IPS-NIHi11 (cell line): ENCODE results near the gene FBLN1.
A peak's percentile ranks its signal among the peaks of the same experiment; 100 is the strongest.
"Not testable (repeated sequence)": the region's sequence is repeated elsewhere in the genome, so short reads cannot be mapped to it uniquely, and the experiment has no call there.

ENCODE experiments used
- DNase-seq: peaks from one replicate; pipeline ENCODE4 v3.0.0; 2012; ENCODE audit warnings: mixed read lengths, low spot score

FBLN1 gene

DNA sequence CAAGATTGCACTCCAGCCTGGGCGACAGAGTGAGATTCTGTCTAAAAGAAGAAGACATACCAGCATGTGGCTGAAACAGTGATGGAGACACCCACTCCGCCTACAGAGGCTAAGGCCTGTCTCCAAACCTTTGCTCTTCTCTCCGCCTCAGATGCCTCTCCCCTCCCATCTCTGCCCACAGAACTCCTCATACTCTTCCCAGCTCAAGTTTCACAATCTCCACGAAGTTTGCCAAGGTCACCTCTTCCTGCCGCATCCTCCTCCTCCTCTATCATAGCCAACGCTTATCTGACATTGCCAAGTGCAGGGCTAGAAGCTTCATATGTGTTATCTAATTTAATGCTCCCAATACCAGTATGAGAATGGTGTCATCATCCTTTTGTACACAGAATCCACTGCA is 25.9 kb upstream of the FBLN1 start:
- DNase-seq, result no peak

DNA sequence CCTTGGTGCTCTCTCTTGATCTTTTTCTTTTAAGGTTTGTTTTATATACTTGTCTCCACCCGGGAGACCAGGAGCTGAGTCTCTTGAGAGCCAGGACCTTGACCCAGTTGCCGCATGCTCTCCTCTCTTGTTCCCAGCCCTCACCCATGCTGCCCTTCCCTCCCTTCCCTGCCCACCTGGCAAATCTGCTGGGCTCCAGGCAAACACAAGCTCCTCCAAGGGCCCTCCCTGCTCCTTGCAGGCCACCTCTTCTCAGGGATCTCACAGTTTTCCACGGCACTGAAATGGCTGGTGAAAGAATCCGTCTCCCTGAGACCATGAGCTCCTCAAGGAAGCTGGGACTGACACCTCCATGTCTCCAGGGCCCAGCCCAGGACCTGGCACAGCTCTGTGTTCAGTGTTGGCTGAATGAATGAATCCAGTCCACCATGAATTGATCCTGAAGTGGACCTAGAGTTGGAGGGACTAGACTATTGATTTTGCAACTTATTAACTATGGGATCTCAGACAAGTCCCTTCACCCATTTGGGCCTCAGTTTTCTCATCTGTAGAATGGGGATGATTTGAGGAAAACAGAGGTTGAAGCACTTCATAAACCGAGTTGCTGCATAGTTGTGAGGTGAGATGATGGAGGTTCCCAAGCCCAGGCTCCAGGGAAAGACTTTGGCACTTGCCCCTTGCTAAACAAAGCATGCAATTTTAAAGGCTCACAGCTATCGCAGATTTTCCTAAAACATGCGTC is 25.1 kb upstream of the FBLN1 start:
- no peak for DNase-seq

DNA sequence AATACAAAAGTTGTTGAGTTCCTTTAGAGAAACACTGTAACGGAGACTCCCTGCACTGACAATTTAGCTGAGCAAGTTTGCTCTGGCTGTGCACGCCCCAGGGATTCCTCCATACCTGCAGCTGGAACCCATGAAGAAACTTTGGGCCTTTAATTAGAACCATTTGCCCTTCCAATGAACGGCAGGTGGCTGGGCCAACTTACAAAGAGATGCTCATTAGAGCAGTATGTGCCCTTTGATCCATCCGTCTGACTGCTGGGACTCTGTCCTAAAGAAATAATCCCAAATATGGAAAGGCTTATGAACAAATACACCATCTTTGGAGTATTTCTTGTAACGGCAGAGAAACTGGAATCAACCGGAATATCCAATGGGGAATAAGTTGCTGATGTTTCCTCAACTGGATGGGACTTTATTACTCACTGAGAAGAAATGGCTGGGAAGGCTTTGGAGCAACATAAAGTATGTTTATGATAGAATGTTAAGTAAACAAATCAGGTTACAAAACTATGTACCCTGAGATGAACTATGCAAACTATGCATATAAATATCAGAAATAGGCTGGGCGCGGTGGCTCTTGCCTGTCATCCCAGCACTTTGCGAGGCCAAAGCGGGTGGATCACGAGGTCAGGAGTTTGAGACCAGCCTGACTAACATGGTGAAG is 24.4 kb upstream of the FBLN1 start:
- DNase-seq, result no peak

DNA sequence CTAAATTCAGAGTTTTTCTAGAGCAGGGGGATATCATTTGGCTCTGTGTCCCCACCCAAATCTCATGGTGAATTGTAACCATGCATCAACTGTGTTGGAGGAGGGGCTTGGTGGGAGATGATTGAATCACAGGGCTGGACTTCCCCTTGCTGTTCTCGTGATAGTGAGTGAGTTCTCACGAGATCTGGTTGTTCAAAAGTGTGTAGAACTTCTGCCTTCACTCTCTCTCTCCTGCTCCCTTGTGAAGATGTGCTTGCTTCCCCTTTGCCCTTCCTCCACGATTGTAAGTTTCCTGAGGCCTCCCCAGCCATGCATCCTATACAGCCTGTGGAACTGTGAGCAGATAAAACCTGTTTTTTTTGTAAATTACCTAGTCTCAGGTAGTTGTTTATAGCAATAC is 22.0 kb upstream of the FBLN1 start:
- no peak for DNase-seq

DNA sequence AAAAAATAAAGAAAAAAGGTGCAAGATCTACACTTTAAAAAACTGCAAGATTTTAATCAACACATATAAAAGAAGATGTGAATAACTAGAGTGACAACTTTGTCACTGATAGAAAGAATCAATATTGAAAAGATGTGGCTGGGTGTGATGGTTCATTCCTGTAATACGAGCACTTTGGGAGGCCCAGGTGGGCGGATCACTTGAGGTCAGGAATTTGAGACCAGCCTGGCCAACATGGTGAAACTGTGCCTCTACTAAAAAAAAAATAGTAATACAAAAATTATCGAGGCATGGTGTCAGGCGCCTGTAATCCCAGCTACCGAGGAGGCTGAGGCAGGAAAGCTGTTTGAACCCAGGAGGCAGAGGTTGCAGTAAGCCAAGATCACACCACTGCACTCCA is 21.0 kb upstream of the FBLN1 start:
- DNase-seq, result no peak

DNA sequence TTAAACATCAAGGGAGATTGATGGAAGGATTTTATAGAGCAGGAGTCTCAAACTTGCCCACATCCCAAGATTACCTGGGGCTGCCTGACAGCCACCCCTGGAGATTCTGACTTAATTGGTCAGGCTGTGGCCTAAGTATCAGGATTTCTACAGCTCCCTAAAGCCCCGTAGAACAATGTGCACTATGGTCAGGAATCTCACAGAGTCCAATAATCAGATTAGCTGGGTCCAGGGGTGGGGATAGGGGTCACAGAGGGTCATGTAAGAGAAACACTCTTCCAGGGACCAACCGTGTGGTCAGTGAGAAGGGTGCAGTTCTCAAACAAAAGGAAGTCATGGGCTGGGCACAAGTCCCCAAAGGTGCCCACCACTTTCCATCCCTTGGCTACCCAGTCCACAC is 20.5 kb upstream of the FBLN1 start:
- no peak for DNase-seq

DNA sequence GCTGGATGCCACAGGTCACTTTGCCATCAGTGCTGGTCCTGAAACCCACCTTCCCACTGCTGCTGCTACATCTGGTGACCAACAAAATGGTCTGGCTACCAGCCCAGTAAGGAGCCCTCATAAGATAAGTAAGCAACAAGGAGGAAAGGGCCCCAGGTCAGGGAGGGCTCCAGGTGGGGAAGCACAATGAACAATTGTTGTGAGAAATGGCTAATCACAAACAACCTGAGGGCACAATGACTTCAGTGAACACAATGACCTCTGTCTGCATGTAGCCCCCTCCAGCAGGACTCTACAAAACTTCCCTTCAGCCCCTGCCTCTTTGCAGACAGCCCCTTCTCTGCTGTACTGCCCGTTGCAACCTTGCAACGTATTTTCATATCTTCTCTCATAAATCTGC is 19.4 kb upstream of the FBLN1 start:
- DNase-seq, result no peak

DNA sequence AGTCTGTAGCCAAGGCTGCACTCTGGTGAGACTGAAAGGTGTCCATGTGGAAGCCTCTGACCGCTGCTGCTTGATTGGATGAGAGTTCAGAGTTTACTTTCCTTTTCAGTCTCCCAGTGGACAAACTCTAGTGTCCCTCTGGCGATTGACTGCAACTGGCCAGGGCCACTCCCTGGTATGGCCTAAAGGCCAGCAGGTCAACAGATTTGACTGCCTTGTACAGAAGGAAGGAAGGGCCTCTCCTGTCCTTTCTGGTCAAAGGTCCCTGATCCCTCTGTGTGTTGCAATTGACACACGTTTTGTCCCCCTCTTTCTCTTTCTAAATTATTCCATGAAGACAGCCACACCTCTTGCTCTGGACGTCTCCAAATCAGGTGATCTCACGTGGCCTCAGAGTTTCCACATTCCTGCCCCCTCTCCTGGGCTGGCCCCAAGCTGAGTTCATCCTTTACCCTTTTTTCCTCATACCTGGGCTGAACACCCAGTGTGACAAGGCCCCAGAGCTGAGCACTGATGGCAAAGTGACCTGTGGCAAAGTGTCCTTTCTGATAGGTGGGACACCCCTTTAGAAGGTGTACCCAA is 18.7 kb upstream of the FBLN1 start:
- DNase-seq, result no peak

DNA sequence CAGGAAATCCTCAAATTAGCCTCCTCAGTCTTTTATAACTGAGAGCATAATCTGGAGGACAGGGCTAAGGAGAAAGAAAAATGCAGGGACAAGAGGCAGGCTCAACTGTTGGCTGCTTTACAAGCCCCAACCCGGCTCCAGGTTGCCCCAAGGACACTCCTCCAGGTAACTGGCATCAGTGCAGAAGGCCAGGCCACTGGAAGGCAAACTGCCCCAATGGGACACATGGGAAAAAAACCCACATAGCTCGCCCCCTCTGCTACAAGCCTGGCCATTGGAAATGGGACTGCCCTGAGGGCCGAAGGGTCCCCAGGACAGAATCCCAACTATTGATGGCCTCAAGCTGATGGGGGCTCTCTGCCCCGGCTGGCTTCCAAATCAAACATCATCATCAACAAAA is 17.9 kb upstream of the FBLN1 start:
- DNase-seq, result no peak

DNA sequence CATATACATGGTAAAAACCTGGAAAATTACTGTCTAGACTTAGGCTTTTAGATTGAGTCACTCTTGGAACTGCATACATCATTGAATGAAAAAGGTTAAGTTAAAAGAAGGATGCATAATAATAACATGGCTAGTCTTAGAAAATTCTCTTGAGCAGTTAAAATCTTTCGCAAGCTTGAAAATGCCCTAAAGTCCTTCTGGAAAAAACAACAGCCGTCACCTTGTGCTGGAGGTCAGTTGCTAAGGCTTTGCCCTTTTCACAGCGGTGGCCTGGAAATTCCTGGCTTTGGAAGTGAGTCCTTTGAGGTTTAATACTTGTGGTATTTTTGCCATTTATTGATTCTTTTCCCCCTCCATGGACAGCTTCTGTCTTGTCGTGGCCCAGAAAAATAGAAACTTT is 17.4 kb upstream of the FBLN1 start:
- no peak for DNase-seq

DNA sequence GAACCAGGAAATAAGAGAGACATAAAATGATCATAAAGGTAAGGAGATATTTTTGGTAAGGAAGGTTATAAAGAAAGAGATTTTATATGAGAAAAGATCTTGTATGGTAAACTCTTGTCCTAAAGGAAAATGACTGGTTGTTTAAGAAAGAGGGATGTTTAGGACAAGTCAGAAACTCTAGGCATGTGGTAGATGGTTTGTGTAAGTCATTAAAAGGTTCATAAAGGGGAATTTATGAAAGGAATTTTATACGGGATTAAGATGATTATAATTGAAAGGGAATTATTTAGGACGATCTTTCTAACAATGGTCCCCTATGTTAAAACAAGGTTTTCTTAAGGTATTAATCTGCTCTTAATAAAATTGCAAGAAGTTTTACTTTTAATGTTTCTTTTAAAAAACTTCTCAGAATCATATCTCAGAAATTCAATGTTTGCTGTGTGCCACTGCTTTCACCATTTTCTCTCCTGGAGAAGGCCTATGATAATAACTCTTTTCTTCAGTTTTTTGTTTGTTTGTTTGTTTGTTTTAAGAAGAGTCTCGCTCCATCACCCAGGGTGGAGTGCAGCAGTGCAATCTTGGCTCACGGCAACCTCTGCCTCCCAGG is 13.8 kb upstream of the FBLN1 start:
- DNase-seq, result no peak

DNA sequence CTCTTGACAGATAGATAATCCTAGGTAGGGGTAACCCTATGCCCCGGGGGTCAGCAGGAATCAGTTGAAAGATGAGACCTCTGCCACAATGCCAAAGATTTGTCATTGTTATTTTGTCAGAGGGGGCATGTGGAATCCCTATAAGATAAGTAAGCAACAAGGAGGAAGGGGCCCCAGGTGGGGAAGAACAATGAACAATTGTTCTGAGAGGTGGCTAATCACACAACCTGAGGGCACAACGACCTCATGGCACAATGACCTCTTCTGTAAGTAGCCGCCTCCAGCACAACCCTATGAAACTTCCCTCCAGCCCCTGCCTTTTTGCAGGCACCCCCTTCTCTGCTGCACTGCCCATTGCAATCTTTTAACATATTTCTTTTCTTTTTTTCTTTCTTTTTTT is 11.8 kb upstream of the FBLN1 start:
- no peak for DNase-seq

DNA sequence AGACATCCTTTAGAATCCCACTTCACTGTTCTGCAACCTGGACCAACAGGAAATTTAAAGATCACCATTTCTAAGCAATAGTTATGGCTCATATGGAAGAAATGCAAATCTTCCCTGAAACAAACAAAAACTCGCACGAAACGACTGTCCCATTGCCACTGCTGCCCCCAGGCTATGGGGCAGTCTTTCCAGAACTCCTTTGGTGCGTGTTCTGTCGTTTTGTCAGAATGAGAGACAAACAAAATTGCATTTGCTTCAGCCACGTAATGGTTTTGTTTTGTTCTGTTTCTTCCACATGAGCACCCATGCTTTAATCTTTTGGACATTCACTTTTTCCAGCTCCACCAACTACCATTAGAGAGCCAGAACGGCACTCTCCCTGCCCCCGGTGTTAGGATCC is 10.8 kb upstream of the FBLN1 start:
- no peak for DNase-seq

DNA sequence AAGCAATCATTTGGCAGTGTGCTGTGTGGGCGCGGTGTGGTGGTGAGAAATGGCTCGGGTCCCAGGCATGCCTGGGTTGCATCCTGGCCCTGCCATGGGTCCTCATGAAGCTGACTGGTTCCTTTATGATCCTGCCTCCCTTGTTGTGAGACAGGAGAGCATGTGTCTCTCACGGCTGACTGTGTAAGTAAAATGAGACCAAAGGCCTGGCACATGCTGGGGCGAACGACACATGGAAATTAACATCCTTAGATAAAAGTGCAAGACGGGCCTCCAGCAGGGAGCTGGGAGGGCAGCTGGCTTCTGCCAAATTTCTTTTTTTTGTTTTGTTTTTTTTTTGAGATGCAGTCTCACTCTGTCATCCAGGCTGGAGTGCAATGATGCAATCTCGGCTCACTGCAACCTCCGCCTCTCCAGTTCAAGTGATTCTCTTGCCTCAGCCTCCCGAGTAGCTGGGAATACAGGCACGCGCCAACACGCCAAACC is 9.4 kb upstream of the FBLN1 start:
- DNase-seq, result no peak

DNA sequence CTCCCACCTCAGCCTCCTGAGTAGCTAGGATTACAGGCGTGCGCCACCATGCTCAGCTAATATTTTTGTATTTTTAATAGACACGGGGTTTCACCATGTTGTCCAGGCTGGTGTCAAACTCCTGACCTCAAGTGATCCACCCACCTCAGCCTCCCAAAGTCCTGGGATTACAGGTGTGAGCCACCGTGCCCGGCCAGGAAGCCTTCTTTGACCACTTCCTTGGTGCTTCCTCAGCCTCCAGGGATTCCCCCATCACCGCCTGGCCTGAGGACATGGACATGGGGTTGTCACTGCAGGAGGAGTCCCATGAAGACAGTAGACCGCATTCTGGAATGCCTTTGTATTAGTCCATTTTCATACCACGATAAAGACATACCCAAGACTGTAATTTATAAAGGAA is 8.4 kb upstream of the FBLN1 start:
- not testable (repeated sequence) for DNase-seq

DNA sequence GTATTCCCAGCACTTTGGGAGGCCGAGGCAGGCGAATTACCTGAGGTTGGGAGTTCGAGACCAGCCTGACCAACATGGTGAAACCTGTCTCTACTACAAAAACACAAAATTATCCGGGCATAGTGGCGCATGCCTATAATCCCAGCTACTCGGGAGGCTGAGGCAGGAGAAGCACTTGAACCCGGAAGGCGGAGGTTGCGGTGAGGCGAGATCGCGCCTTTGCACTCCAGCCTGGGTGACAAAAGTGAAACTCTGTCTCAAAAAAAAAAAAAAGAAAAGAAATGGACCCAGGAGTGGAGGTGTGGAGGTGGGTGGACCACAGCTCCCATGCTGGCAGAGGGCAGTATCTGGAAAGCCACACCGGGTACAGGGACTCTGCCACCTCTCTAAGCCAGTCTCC is 7.1 kb upstream of the FBLN1 start:
- DNase-seq, result not testable (repeated sequence)

DNA sequence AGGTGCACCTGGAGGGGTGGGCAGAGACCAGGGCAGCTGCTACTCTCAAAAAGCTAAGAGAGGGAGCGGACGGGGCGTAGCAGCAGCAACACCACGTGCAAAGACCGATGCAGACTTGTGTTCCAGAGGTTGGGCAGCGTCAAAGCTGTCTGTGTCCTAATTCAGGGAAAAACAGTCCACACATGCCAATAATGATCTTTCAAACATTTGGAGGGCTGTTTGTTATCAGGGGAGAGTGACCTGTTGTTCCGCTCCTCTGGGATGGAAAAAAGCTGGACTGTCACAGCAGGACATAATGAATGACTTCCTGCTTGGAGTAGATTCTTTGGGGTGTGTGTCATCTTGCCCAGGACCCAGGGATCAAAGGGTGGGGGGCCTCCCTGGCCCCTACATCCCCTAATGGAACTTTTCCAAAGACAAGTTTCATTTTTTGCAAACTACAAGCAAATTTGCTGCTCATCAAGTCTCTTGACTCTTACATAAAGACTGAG is 6.2 kb upstream of the FBLN1 start:
- DNase-seq, result no peak

DNA sequence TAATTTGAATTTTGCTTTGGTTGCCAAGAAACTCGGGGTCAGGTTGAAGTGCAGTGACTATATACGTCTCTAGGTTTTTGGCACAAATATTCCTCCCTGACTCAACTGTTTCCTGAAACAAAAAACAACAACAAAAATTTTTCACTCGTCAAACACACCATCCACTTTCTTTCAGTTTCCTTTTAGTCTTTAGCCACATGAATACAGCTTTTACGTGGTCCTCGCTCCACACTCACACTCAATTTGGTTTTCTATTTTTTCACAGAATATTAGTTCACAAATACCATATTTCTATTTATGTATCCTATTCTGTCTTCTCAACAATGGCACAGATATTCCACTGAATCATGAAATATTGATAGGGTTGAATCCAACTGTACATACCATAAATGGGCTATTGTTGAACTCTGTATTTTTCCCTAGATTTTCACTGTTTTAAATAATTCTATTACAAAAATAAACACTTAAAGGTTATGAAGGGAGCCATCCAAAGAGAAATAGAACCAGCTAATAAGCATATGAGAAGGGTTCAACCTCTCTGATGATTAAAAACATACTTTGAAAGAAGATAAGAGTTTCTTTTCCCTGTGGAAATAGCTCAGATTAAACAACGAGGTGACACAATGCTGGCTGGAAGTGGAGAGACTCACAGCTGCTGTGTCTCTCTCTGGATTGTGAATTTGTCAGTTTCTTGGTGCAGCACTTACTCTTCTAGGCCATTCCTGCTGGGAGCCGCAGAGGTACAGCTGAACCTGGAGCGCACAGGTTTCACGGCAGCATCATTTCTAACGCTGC is 5.1 kb upstream of the FBLN1 start:
- no peak for DNase-seq

DNA sequence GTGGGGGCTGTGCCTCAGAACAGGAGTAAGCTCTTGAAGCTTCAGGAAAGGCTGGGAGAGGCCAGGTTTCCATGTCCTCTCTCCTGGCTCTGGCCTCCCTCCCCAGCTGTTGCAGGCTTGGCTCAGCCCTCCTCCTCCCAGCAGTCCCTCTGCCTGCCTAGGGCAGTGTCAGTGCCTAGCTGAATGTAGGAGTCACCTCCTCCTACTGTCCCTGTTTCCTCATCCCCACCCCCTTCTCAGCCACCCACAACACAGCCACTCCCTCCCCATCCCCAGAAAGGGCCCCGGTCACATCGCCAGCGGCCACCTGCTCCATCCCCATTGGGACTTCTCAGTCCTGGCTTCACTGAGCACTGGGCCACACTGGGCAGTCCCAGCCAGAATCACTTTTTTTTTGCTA is 2.9 kb upstream of the FBLN1 start:
- no peak for DNase-seq

DNA sequence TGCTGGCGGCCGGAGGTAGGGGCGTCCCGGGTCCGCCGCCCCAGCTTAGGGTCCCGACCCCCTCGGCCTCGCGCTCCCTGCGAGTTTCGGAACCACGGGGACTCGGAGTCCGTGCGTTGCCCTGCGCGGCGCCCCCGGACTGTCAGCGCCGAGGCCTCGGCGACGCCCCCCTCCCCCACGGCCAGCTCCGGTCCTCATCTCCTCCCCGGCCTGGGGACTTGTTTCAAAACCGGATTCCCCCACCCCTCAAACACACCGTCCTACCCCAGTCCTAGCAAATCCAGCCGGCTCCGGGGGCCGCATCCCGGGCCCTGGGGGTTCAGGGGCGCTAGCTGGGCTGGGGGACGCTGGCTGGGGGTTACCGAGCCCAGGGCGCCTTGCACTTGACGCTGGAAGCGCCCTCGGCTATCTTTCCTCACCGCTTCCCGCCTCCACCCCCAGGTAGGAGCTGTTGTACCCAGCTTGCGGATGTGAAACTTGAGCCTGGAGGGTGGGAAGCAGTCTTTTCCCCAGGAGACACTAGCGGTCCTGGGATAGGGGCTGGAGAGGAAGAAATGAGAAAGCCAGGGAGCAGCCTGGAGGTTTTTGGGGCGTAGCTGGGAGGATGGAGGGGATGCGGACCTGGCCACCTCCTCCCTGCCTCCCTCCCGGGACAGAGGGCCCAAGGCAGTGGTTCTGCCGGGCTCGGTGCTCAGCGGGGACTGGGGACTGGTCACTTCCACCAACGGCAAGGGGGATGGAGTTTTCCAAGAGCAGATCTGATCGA is 550 bp downstream of the FBLN1 start:
- DNase-seq, result peak; percentile 44

DNA sequence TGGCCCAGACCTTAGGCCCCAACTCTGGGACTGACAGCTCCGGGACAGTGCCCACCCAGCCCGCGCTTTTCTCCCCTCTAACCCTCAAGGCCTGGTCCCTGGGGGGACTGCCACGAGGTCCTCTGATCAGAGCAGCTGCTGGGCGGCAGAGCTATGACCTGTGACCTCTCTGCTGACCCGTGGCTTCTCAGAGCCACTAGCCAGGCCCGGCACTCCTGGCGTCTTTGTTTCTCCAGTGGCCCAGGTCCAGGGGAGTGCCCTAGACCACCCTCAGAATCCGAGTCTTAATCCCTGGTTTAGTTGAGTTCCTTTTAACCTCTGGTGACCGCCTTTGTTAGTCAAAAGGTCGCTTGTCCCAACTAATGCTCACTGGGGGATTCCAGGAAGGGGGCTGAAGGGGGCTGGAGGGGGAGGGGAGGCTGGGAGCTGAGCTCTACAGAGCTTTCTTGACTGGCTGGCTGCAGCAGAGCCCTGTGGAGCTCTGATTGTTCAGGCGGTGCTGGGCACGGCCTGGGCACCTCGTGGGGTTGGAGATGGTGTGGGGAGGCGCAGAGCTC is 1.2 kb downstream of the FBLN1 start:
- DNase-seq, result peak; percentile 58
